Upper lobe of left lung (tissue), 4 donors: ENCODE measurements around the gene ATXN1.
A peak's percentile ranks its signal among the peaks of the same experiment; 100 is the strongest.

ENCODE experiments used
- CTCF ChIP-seq, 6 experiments: fragments of 450-650 bp in 4 of 6; fragments of 200-600 bp in 2 of 6; sonication (generic) in 2 of 6; IDR thresholded peaks; one replicate each; pipeline ENCODE4 v1.5.1; 2016 to 2019; ENCODE audit warnings: antibody characterized with exemption in 6 of 6
- EP300 ChIP-seq, 4 donors: sonication (generic); formaldehyde crosslinking; IDR thresholded peaks; one replicate each; pipeline ENCODE4 v1.5.1; 2017; ENCODE audit warnings: antibody characterized with exemption in 4 of 4, control low read depth in 2 of 4
- POLR2A ChIP-seq, 4 donors: fragments of 450-650 bp; IDR thresholded peaks; one replicate each; pipeline ENCODE4 v1.5.1; 2016 to 2017; ENCODE audit warnings: antibody characterized with exemption in 4 of 4, mild to moderate bottlenecking in 2 of 4

- TF ChIP-seq CTCF (IDR thresholded peaks at IDR 0.05) = no peak
- no peak for TF ChIP-seq POLR2A (IDR thresholded peaks at IDR 0.05)
- TF ChIP-seq EP300 (IDR thresholded peaks at IDR 0.05) = peak in 1 of 4 donors; percentile 14
Observed at GRCh38 chr6:16477367-16478149, 283.7 kb downstream of the ATXN1 start.
